ENCODE data around the gene DHX32. TPM values are rescaled to one million over a fixed set of nuclear protein-coding genes. Genes with fewer than 3 reads are reported as not detected.

The DHX32 gene
- total and polyA plus RNA-seq, 3 donors from 2014 or later, result 42.2 to 64.0 (median 60.2) TPM

DNA sequence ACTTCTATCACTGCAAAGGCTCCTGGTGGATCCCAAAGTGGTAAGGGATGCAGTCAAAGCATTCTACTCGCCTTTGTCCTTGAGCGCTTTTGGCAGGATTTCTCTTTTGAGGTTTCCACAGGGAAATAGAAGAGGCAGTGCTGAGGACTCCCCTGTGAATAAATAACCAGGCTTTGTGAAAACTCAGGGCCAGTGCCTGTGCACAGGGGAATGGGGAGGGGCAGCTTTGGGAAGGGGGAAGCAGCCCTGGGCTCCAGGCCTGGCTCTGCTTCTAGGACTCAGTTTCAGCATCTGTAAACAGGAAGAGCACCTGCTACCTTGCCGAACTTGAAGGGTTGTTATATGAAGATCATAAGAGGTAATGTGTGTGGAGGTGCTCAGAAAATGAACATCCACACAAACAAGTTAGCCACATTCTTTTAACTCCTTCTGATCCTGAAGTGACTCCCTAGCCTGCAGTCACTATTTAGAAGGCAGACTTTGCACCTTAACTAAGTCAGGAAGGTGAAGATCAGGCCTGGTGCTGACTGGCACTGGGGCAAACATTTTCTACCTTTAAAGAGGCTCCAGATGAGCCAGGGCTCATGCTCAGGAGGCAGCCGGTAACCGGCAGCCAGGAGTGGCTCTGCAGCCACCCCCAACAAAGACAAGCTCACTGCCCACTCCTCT is 83.0 kb downstream of the DHX32 start:
- no peak overlapping the region for H3K4me3 ChIP-seq
- H3K9me3 ChIP-seq, result no peaks in the 10 kb centered on the region
- H3K36me3 ChIP-seq (ENCODE audit: low read depth, missing control alignments), result no peaks in the 10 kb centered on the region
- no peaks in the 10 kb centered on the region for H3K4me1 ChIP-seq
- DNase-seq, result no peak
- H3K27me3 ChIP-seq, result no peaks in the 10 kb centered on the region
- WGBS, 2 donors, result 33 to 43% methylated on average over 5 of the region's 5 CpGs
- intact Hi-C loops (cut with DNase I; ENCODE audit: low total_unique reads), result no loop called here
- TF ChIP-seq POLR2A (IDR thresholded peaks at IDR 0.05), result no peak
- TF ChIP-seq, protein P1, sequence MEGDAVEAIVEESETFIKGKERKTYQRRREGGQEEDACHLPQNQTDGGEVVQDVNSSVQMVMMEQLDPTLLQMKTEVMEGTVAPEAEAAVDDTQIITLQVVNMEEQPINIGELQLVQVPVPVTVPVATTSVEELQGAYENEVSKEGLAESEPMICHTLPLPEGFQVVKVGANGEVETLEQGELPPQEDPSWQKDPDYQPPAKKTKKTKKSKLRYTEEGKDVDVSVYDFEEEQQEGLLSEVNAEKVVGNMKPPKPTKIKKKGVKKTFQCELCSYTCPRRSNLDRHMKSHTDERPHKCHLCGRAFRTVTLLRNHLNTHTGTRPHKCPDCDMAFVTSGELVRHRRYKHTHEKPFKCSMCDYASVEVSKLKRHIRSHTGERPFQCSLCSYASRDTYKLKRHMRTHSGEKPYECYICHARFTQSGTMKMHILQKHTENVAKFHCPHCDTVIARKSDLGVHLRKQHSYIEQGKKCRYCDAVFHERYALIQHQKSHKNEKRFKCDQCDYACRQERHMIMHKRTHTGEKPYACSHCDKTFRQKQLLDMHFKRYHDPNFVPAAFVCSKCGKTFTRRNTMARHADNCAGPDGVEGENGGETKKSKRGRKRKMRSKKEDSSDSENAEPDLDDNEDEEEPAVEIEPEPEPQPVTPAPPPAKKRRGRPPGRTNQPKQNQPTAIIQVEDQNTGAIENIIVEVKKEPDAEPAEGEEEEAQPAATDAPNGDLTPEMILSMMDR (IDR thresholded peaks at IDR 0.05), result no peak
- no peak overlapping the region for H3K27ac ChIP-seq

DNA sequence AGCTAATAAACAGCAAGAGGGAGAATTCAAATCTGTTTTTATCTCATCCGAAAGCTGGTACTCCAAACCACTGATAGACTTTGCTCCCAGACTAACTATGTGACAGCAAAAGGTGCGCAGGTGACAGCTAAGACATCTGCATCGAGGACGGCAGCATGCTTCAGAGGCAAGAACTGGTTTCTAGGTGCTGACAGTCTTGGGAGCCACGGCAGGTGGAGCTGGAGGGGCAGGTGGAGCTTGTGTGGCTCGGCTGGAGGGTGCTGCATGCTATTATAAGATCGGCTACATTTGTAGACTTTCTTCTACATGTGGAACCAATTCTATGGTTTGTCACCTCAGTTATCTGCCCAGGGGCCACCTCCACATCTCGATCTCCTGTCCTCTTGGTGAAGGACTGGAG is 83.7 kb downstream of the DHX32 start:
- TF ChIP-seq, protein P1 (IDR thresholded peaks at IDR 0.05), result no peak
- no peak for TF ChIP-seq POLR2A (IDR thresholded peaks at IDR 0.05)
- DNase-seq, result no peak

DNA sequence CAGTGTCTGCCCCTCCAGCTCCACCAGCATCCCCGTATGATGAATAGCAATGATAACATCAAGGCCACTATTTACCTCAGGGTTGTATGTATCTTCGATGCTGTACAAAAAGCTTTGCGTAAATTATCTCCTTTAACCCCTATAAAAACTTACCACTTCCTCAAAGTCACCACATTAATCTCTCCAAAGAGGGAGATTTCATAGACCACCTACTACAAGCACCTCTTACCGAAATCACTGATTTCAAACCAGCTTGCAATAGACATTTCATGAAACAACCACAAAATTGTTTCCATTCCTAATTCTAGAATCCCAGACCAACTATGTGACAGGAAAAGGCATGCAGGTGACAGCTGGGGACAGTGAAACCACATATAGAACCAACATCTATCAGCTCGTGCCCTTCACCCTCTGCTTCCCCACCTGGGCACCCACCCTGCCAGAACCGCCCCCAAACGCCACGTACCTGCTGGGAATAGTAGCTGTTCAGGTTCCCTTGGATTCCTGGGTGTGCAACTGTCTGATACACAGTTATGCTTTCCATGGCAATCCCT is 85.4 kb downstream of the DHX32 start:
- no peak for DNase-seq
- WGBS, 2 donors, result 77 to 86% methylated on average over 8 of the region's 8 CpGs
- Histone ChIP-seq H3K27ac (no peak overlapping the region), H3K4me3 (no peak overlapping the region), H3K4me1 (no peaks in the 10 kb centered on the region), H3K36me3 (ENCODE audit: low read depth, missing control alignments) (no peaks in the 10 kb centered on the region), H3K27me3 (no peaks in the 10 kb centered on the region), H3K9me3 (no peaks in the 10 kb centered on the region)
- intact Hi-C loops (cut with DNase I; ENCODE audit: low total_unique reads), result no loop called here
- no peak for TF ChIP-seq POLR2A (IDR thresholded peaks at IDR 0.05)

More for the DNA sequence above, 83.7 kb downstream of the DHX32 start:
- intact Hi-C loops (cut with DNase I; ENCODE audit: low total_unique reads), result no loop called here
- H3K4me3 ChIP-seq, result no peak overlapping the region
- no peaks in the 10 kb centered on the region for H3K9me3 ChIP-seq
- no peak overlapping the region for H3K27ac ChIP-seq
- no peaks in the 10 kb centered on the region for H3K27me3 ChIP-seq
- WGBS, 2 donors, result 94 to 95% methylated on average over 8 of the region's 8 CpGs
- no peaks in the 10 kb centered on the region for H3K36me3 ChIP-seq (ENCODE audit: low read depth, missing control alignments)
- H3K4me1 ChIP-seq, result no peaks in the 10 kb centered on the region

DNA sequence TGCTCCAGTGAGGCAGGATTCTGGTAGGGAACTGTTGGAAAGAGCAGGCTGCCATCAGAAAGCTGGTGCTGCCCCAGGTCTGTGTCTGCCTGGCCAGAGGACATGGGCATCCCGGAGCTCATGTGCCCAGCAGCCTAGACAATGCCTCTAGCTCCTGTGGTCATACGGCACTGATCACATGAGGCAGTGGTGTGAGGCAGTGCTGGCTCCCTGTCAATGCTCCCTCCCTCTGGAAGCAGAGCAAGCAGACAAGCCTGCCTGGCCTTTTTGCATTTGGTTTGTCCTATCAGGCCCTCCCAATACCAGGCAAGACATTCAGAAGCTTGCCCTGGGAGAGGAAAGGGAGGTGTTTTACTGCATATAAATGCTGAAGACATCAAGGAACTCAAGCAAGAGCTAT is 86.0 kb downstream of the DHX32 start:
- no peak overlapping the region for H3K27ac ChIP-seq
- TF ChIP-seq, protein P1 (IDR thresholded peaks at IDR 0.05), result no peak
- no peak for TF ChIP-seq POLR2A (IDR thresholded peaks at IDR 0.05)
- intact Hi-C loops (cut with DNase I; ENCODE audit: low total_unique reads), result no loop called here
- no peaks in the 10 kb centered on the region for H3K27me3 ChIP-seq
- H3K9me3 ChIP-seq, result no peaks in the 10 kb centered on the region
- DNase-seq, result peak; percentile 30
- no peaks in the 10 kb centered on the region for H3K4me1 ChIP-seq
- no peak overlapping the region for H3K4me3 ChIP-seq
- WGBS, 2 donors, result 79 to 91% methylated on average over 2 of the region's 2 CpGs
- no peaks in the 10 kb centered on the region for H3K36me3 ChIP-seq (ENCODE audit: low read depth, missing control alignments)

DNA sequence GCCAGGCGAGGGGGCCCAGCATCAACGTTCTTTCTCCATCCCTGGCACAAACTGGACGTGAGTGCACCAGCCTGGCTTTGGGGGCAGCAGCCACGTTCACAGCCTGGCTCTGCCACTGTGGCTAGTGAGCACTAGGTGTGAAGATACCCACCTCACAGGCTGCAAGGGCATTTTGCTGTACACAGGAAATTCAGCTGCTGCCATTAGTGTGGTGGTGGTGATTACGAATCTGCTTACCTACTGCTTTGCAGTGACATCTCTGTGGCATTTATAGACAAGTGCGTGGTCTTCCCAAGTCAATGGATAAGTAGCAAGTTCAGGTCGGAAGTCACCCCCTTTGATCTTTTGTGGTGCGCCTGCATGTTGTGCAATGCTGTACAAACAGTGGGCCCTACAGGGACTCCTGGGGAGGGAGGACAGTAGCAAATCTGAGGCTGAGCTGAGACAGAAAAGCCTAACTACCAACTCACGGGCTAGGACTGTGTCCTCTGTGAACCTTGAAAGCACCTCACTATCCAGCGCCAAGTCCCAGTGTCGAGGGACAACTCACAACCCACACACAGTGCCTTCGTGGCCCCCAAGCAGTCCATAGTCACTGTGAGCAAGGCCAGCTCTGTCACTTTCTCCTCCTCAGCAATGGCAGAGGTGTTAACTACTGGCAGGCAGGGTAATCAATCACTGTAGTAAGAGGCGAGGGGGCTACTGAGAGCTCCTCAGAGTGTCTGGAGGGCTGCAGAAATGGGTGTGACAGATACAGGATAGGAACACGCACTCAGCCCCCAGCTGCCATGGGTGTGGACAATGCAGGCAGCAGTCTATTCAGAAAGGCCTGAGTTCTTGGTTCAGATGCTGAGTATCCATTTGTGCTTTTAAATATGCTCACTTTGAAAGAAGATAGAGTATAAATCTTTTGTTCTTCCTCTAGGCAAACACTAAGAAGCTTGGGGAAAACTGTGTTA is 88.5 kb downstream of the DHX32 start:
- Histone ChIP-seq H3K36me3 (ENCODE audit: low read depth, missing control alignments) (no peaks in the 10 kb centered on the region), H3K27ac (no peak overlapping the region), H3K4me1 (no peaks in the 10 kb centered on the region), H3K27me3 (no peaks in the 10 kb centered on the region), H3K9me3 (no peaks in the 10 kb centered on the region), H3K4me3 (no peak overlapping the region)
- TF ChIP-seq POLR2A (IDR thresholded peaks at IDR 0.05), result no peak
- TF ChIP-seq, protein P1 (IDR thresholded peaks at IDR 0.05), result no peak
- DNase-seq, result no peak
- 85 to 91% methylated on average over 11 to 14 of the region's 14 CpGs for WGBS, 2 donors
- intact Hi-C loops (cut with DNase I; ENCODE audit: low total_unique reads), result no loop called here
